Renal cortical epithelial cell (primary cell): ENCODE data around the gene SIGLEC6. TPM values are rescaled to one million over a fixed set of nuclear protein-coding genes. Genes with fewer than 3 reads are reported as not detected.

Source experiments
- DNase-seq: peaks from one replicate; pipeline ENCODE4 v3.0.0-alpha.2; 2011; ENCODE audit warnings: low read depth
- total RNA-seq: library from RNA; depleted of rRNA; stranded (reverse); fragments of >200 nt; gene quantifications from 2 replicates; pipeline ENCODE4 v1.2.3, GENCODE V29; 2014

SIGLEC6 gene
- total RNA-seq, 1 donor from 2014 or later = not detected

- DNase-seq = no peak
Observed at GRCh38 chr19:51476164-51476563, 55.3 kb downstream of the SIGLEC6 start.

DNA sequence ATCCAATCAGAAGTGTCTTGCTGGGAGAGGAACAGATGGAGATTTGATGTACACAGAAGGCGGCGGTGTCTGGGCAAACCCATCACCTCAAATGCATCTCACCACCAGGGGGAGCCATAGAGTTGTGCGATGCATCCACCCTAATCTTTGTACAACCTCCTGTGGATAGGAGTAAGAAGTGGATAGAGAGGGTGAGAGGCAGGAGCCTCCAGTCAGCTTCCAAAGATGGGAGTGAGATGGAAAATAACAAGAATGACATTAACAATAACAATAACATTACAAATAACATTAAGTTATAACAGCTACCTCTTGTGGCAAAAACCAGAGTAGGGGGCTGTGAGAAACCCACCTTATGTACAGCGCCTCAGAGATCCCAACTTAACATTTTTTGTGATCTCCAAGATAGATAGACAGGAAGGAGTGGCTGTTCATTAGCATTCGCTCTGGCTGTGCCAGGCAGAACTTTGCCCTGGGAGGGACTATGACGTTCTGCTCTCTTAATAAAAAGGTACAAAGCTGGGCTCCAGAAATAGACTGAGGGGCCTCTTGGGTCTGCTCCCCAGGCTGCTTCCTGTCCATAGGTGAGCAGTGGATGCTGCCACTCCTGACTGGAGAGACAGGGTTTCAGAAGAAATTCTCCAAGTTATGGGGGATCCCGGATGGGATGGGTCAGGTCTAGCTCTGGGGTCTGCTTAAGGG is 58.3 kb downstream of the SIGLEC6 start:
- DNase-seq = peak; percentile 22

DNA sequence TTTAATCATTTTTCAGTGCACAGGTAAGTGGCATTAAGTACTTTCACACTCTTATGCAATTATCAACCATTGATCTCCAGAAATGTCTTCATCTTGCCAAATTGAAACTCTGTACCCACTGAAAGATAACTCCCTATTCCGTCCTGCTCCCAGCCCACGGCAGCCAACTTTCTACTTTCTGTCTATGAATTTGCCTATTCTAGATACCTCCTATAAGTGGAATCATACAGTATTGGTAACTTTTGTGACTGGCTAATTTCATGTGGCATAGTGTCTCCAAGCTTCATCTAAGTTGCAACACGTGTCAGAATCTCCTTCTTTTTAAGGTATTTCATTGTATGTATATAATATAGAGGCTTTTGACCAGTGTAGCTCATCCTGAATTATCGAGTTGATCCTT is 58.9 kb downstream of the SIGLEC6 start:
- DNase-seq = no peak

- DNase-seq = no peak
Observed at GRCh38 chr19:51471527-51471926, 59.9 kb downstream of the SIGLEC6 start.

DNA sequence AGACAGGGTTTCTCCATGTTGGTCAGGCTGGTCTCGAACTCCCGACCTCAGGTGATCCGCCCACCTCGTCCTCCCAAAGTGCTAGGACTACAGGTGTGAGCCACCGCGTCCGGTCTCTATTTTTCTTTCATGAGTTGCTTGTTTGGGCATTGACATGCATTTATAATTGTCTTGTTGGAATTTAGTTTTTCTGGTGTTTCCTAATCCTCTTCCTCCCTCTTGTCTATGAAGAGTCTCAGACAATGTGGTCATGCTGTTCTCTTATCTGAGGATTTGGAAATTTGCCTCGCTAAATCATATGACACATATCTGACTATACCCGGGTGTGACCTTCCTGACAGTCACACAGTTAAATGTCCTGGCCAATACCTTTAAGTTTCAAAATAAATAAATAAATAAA is 60.5 kb downstream of the SIGLEC6 start:
- no peak for DNase-seq

DNA sequence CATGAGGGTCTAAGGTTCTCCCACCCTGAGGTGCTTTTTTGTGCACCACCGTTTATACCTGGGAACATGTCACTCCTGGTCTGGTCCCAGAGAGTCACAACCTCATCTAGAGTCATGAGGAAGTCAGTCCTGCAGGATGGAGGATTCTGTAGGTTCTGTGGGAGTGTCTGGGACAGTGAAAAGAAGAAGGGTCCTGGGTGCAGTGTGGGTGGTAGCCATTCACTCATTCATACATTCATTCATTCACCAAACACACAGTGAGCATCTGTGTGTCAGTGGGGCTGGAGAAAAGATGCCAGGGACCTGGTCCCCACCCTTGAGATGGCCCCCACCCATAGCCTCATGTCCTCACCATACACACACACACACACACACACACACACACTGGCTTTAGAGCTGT is 61.8 kb downstream of the SIGLEC6 start:
- DNase-seq = no peak

DNA sequence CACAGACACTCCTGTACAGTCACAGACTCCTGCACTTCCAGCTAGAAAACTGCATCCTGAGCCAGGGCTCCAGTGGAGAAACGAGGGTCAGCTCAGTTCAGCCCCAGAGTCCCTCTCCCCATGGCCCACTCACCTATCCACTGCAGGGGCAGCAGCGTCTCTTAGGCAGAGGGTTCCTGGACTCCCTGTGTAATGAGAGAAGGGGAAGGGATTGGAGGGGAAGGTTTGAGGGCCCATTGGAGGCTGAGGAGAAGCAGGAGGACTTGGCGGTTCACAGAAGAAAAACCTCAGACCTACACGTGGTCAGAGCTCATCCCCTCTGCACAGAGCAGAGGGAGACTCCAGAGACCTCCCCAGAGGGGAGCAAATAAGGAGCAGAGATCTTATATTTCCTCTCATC is 62.3 kb downstream of the SIGLEC6 start:
- no peak for DNase-seq

DNA sequence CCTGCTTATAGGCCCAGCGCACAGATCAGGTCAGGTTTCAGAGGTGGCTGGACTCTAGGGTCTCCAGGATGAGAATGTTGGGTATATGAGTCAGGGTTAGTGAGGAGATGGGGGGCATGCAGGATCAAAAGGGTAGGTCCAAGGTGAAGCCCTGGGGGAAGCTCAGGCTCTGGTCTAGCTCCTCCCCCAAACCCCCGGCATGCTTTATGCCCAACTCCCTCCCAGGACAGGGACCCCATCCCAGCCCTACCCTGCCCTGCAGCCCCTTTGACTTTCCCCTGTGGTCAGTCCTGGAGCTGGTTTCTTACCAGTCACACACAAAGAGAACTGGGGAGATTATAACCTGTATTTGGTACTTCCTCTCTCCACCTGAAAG is 62.9 kb downstream of the SIGLEC6 start:
- DNase-seq = no peak

DNA sequence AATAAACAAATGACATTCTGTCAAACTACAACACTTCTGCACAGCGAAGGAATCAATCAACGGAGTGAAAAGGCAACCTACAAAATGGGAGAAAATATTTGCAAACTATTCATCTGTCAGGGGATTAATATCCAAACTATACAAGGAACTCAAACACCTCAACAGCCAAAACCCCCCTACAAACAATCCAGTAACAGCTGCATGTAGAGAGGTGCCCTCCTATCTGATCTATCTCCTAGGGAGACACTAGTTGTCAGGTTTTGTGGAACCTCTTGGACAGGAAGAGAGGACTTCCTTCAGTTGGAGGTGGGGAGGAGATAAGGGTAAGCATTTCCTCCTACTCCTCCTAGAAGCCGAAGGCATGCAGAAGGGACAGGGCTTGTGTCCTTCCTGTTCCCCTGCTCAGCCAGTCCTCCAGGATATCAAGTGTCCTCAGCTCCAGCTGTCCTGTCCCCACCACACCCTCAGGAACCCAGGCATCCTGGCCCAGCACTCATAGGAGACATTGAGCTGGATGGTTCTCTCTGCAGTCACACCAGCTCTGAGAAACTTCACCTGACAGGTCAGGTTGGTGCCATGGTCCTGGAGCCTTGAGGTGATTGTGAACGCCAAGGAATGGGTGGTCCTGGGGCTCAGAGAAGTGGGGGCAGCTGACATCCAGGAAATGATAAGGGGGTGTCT is 63.5 kb downstream of the SIGLEC6 start:
- DNase-seq = no peak

Other genes starting within 250 kb of the SIGLEC6 start
- gene IGLON5, start 220.0 kb downstream of the SIGLEC6 start, total RNA-seq = 0.05 TPM in 1 of 2 replicates, not detected in the other
- gene VSIG10L, start 189.5 kb downstream of the SIGLEC6 start, total RNA-seq = 0.17 and 1.2 TPM in 2 replicates
- 58.2 and 74.0 TPM in 2 replicates for gene ETFB, start 165.3 kb downstream of the SIGLEC6 start, total RNA-seq
- not detected in 2 replicates for gene CLDND2, start 162.7 kb downstream of the SIGLEC6 start, total RNA-seq
- gene NKG7, start 159.0 kb downstream of the SIGLEC6 start, total RNA-seq = not detected in 2 replicates
- not detected in 2 replicates for gene LIM2, start 143.7 kb downstream of the SIGLEC6 start, total RNA-seq
- gene C19orf84, start 141.1 kb downstream of the SIGLEC6 start, total RNA-seq = not detected in 2 replicates
- not detected in 2 replicates for gene SIGLEC10, start 114.0 kb downstream of the SIGLEC6 start, total RNA-seq
- not detected in 2 replicates for gene SIGLEC8, start 73.2 kb downstream of the SIGLEC6 start, total RNA-seq
- gene CEACAM18, start 53.1 kb downstream of the SIGLEC6 start, total RNA-seq = not detected in 2 replicates
- not detected in 2 replicates for gene SIGLEC12, start 29.9 kb downstream of the SIGLEC6 start, total RNA-seq
- gene ZNF175, start 39.6 kb upstream of the SIGLEC6 start, total RNA-seq = 3.3 and 12.5 TPM in 2 replicates
- not detected in 2 replicates for gene SIGLEC5, start 98.7 kb upstream of the SIGLEC6 start, total RNA-seq
- not detected in 2 replicates for gene SIGLEC14, start 115.2 kb upstream of the SIGLEC6 start, total RNA-seq
- 1.7 and 3.5 TPM in 2 replicates for gene SPACA6, start 161.7 kb upstream of the SIGLEC6 start, total RNA-seq
- 0.17 TPM in 1 of 2 replicates, not detected in the other for gene HAS1, start 192.3 kb upstream of the SIGLEC6 start, total RNA-seq
- gene FPR1, start 220.2 kb upstream of the SIGLEC6 start, total RNA-seq = 0.40 and 0.69 TPM in 2 replicates
- 0.10 TPM in 1 of 2 replicates, not detected in the other for gene FPR2, start 229.5 kb upstream of the SIGLEC6 start, total RNA-seq